ACHN (cell line): ENCODE measurements around the gene CEP112.
"Not testable (repeated sequence)": the region's sequence is repeated elsewhere in the genome, so short reads cannot be mapped to it uniquely, and the experiment has no call there.

Experiments
- DNase-seq: peaks from one replicate; pipeline ENCODE4 v3.0.0-alpha.2; 2015
- in situ Hi-C: cut with HindIII; loops from 2 replicates; pipeline ENCODE4 v1.10.0; 2017; ENCODE audit warnings: low sequenced_read_pairs, low pct_ligation_motif_present, low pct_unique_long_range_greater_than_20kb

Gene CEP112

DNA sequence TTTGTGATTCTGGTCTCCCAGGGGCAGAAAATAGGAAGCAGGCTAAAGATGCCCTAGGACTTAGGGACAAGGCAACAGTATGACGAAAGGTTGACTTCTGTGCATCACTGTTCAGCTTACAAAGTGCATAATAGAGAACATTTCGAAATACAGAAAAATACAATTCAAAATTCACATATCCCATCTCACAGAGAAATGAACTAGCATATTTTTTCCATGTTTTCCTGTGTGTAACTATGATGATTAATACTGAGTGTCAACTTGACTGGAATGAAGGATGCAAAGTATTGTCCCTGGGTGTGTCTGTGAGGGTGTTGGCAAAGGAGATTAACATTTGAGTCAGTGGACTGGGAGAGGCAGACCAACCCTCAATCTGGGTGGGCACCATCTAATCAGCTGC is 365.4 kb downstream of the CEP112 start:
- in situ Hi-C loops, DNase-seq: not testable (repeated sequence)

DNA sequence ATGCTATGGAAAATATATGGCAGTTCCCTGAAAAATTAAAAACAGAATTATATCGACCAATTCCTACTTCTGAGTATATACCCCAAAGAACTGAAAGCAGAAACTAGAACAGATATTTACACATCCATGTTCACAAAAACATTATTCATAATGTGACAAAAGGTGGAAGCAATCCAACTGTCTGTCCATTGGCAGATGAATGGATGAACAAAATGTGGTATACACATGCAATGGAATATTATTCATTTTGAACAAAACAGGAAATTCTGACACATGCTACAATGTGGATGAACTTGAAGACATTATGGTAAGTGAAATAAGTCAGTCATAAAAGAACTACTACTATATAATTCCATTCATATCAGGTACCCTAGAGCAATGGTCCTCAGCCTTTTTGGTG is 367.0 kb downstream of the CEP112 start:
- in situ Hi-C loops, result no loop called here
- no peak for DNase-seq

DNA sequence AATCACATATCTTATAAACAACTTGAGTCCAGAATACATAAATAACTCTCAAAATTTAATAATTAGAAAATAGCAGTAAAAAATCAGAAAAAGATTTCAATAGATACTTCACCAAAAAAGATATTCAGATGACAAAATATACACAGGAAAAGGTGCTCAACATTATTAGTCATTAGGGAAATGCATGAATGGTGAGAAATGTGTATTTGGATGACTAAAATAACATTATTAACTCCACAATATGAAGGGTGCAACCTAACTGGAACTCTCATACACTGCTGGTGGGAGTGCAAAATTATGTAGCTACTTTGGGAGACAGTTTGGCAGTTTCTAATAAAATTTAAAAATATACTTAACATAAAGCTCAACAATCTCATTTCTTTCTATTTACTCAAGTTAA is 368.2 kb downstream of the CEP112 start:
- in situ Hi-C loops, result no loop called here
- no peak for DNase-seq

DNA sequence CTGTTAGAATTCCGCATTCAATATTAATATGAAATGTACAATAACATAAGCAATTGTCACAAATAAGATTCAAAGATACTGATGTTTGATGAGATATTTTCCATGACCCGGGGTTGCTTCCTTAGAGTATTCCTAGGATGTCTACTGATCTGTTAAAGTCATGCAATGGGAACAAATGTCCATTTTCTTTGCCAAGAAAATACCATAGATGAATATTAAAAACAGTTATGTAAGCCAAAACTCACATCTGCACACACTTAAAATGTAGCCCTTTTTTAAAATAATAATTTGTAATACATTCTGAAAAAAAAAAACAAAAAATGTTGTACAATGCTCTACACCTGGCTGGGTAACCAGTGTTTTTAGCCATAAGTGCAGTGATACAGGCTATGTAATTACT is 371.1 kb downstream of the CEP112 start:
- DNase-seq, result no peak
- in situ Hi-C loops, result no loop called here

DNA sequence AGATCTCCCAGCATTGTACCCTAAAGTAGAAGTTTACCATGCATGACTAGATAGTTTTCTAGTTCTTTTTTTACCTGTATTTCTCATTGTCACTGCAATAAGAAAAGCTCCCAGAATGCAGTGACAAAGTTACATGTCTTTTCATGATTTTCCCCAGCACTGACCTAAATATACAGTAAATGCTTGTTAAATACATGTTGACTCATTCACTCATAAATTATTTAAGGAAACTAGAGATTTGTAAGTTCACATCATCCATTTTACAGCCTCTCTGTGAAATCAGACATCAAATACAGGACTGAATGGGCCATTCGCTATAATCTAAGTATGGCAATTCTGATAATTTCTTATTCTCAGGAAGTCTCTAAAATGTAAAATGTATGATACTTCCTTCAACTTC is 371.6 kb downstream of the CEP112 start:
- no peak for DNase-seq
- in situ Hi-C loops, result no loop called here

DNA sequence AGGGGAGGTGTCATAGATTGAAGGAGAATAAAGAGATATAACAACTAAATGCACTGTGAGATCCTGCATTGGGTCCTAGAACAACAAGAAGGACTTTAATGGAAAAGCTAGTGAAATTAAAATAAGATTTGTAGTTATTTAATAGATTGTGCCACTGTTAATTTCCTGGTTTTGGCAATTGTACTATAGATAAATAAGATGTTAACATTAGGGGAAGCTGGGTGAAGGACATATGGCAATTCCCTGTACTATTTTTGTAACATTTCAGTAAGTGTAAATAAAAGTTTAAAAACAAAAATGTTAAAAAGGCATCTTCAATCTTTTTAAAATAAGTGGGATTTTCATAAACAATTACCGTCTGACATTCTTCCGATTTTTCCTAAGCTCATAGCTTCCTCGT is 372.1 kb downstream of the CEP112 start:
- no peak for DNase-seq
- in situ Hi-C loops, result no loop called here

DNA sequence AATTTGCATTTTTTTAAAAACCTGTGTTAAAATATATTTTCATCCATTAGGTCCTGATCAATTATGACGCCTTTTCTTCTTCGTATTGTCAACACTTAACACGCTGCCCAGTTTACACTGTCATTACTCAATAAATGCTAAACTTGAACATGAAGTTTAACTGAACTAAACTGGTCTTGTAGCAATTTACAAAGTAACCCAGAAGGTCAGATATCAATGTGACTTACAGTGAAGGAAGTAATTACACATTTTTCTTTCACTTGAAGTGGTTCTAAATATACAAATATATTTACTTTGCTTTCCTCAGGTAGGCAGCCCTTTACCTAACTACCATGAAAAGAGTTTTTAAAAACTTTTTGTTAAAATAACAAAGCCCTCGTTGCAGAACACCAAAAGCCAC is 374.0 kb downstream of the CEP112 start:
- DNase-seq, result no peak
- in situ Hi-C loops, result no loop called here

DNA sequence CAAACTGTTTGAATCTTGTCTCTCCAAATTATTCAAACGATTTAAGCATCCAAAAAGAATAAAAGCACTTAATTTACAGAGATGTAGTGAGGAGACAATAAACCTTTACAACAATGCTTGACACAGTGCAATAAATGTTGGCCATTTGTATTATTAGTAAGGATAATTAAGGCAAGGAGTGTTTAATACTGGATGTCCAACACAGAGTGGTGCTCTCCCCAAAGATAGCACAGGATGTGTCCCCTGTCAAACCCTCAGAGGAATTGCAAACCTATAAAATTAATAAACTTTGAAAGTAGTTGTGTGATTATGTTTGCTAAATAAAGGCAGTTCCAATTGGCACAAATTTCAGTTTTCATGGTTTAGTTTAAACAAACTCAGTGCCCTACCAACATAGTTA is 377.5 kb downstream of the CEP112 start:
- in situ Hi-C loops, result no loop called here

DNA sequence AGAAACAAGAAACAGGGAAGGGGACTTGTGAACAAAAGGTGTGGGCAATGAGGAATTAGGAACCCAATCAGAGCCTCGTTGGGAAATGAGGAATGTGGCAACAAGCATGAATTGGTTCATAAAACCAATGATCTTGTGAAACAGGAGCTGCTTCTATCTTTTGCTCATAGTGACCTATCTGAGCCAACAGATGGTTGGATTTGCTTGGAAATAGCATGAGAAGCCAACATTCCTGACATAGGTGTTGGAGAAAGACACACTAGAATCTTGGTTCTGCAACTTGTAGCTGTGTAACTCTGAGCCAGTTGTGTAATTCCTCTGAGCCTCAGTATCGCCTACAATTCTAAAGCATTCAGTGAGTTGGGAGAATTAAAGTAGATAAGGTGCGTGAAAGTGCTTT is 378.6 kb downstream of the CEP112 start:
- DNase-seq, result no peak
- in situ Hi-C loops, result no loop called here

More for the DNA sequence above, 377.5 kb downstream of the CEP112 start:
- DNase-seq, result no peak

DNA sequence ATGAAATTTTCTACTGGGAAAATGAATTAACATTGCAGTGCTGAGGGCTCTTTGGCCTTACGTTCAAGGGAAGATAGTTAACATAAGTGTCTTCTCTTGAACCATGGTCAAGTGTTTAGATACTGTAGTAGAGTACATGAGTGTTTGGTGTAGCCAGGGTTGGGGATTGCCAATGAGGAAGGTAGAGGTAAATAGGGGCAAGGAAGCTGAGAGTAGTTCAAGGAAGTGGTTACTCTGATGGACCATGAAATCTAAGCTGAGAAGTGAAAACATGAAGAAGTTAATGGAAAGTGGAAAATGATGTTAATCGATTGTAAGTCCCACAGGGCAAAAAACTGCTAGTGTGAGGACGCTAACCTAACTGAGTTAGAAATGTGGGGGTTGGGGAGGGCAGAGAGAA is 380.9 kb downstream of the CEP112 start:
- no peak for DNase-seq
- in situ Hi-C loops, result no loop called here

DNA sequence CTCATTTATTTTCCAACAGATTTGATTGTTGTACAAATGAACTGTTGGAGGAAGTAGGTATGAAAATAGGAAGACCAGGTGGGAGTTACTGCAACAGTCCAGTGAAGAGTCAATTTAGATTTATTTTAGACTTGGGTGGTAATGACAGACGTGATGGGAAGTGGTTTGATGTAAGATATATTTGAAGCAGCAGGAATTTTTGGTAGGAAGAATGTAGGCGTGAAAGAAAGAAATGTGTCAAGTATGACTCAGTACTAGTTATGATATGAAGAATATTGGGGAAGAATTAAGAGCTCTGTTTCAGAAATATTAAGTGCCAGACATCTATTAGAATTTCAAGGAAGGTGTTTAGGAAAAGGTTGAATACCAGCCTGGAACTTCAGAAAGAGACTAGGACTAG is 382.6 kb downstream of the CEP112 start:
- in situ Hi-C loops, result no loop called here
- DNase-seq, result no peak

DNA sequence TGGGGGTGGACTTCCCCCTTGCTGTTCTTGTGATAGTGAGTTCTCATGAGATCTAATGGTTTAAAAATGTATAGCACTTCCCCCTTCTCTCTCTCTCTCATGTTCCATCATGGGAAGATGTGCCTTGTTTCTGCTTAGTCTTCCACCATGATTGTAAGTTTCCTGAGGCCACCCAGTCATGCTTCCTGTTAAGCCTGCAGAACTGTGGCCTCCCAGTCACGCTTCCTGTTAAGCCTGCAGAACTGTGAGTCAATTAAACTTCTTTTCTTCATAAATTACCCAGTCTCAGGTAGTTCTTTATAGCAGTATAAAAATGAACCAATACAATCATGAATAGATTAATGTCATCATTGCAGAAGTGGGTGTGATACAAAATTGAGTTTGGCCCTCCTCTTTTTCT is 383.4 kb downstream of the CEP112 start:
- in situ Hi-C loops, DNase-seq: not testable (repeated sequence)

DNA sequence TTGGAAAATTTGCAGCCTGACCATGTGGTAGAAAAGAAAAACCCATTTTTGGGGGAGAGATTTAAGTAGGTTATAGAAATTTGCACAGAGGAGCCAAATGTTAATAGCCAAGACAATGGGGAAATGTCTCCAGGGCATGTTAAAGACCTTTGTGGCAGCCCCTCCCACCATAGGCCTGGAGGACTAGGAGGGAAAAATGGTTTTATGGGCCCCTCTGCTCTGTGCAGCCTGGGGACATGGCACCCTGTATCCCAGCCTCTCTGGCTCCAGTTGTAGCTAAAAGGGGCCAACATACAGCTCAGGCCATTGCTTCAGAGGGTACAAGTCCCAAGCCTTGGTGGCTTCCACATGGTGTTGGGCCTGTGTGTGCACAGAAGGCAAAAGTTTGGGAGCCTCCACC is 384.6 kb downstream of the CEP112 start:
- DNase-seq, result no peak
- in situ Hi-C loops, result no loop called here

DNA sequence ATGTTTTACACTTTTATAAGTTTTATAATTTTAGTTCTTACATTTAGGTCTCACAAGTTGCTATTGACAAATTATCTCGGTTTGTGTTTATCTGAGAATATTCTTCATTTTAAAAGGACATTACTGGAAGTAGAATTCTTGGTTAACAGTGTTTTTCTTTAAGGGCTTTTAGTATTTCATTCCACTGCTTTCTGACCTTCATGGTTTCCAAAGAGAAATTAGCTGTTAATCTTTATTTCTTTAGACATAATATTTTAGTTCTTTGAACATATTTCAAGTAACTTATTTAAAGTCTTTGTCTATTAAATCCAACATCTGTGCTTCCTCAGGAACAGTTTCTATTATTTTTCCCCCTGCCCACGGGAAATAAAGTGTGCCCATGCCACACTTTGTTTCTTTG is 390.4 kb downstream of the CEP112 start:
- in situ Hi-C loops, result no loop called here

DNA sequence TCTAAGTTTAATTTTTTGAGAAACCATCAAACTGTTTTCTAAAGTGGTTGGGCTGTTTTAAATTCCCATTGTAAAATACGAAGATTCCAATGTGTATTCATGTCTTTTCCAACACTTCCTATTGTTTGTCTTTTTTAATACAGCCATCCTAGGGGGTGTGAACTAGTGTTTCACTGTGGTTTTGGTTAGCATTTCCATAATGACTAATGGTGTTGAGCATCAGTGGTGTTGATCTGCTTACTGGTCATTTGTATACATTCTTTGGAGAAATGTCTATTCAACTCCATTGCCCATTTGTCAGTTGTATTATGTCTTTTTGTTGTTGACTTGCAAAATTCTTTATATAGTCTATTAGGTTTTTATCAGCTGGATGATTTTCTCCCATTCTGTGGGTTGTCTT is 391.3 kb downstream of the CEP112 start:
- in situ Hi-C loops, result no loop called here
- DNase-seq, result no peak

More for the DNA sequence above, 390.4 kb downstream of the CEP112 start:
- DNase-seq, result no peak

DNA sequence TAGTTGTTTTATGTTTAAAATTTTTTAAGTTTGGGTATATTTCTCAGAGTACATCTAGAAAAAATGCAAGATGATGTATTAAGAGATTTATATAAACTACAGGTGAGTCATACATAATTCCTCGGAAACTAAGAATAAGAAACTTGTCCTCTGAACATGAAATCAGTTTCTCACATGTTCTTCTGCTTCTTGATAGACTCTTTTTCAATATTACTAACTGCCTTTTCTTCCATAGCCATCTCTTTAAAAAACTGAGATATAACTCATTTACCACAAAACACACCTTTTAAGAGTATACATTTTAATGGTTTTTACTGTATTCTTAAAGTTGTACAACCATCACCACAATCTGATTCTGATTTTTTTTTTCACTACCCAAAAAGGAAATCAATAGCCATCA is 392.1 kb downstream of the CEP112 start:
- in situ Hi-C loops, result no loop called here
- no peak for DNase-seq

DNA sequence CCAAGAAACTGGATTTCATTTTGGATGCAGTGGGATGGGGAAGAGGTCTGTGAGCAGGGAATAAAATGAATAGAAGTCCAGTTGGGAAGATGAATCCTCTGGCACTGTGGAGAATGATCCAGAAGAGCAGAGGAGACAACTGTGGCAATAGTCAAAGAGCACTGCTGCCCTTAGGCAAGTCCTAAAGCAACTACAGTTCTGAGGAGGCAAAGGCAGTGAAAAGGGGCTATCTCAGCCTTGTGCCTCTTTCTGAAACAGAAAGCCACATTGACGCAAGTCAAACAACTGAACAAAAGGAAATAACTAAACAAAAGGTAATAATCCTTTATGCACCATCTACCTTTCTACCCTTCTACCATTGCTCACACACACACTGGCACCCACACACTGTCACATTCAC is 392.5 kb downstream of the CEP112 start:
- in situ Hi-C loops, result no loop called here

DNA sequence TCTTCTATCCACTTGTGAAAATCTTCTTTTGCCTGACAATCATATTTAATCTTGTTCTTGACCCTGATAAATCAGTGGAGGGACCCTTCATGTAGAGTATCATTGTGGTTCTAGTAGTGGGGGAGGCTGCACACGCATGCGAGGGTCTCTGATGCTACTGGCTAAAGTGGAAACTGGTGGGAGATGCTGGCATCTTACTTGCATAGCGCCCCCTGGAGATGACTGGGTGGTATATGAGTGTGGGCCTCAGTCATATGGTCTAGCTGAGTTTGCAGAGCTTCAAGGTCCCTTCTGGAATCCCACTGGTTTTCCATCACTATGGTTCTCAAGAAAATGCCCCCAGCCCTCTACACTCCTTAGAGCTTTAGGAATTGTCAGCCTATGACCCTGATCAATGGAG is 394.1 kb downstream of the CEP112 start:
- in situ Hi-C loops, result no loop called here
- DNase-seq, result peak; percentile 29

More for the DNA sequence above, 392.5 kb downstream of the CEP112 start:
- DNase-seq, result no peak

DNA sequence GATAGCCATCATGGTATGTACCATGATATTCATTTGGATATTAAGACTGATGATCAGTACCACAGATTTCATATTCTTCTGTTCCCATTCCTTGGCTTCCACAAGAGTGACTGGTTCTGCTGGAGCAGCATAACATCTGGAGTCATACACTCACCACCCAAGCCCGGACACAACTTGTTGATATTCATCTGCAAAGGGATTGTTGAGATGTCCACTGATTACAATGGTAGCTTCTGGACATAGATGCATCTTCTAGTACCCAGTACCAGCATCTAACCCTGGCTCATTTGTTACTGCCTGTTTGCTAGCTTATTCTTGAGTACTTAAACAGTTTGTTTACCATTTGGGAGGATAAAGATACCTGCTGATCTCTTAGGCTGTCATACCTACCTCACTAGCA is 394.8 kb downstream of the CEP112 start:
- in situ Hi-C loops, result no loop called here
- no peak for DNase-seq

DNA sequence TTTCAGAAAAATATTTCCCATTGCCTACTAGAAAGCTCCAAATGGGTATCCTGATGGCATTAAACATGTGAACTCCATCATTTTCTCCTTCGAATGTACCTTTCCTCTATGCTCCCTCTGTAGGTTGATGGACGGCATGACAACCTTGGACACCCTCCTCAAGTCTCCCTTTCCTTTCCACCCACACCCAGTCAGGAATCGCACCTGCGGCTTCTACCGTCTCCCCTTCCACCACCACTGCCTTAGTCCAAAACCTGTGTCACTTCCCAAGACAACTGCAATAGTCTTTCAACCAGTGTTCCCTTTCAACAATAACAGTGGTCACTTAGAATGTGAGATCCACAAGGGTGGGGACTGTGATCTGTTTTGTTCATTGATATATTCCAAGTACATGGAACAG is 397.4 kb downstream of the CEP112 start:
- peak; percentile 69 for DNase-seq
- in situ Hi-C loops, result no loop called here

DNA sequence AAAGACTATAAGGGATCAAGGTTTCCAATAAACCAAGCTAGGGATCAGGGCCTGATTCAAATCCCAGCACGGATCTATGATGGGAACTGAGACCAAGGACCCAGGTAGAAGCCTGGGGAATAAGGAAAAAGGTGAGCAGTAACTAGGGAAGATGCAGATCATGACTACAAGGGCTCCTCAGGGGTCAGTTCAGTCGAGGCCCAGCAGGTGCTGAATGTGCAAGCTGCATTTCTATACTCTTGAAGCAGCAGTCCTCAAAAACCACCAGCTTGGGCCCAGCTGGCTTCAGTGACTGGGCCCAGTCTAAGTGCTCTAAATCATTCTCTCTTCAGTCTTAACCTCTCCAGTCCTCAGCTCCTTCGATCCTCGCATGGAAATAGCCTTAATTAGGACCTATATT is 401.7 kb downstream of the CEP112 start:
- DNase-seq, result no peak
- in situ Hi-C loops, result no loop called here
